Adipose tissue (tissue), 3 donors: ENCODE results near the gene TMEM185A. TPM values are rescaled to one million over a fixed set of nuclear protein-coding genes. Genes with fewer than 3 reads are reported as not detected.
"Not testable (repeated sequence)": the region's sequence is repeated elsewhere in the genome, so short reads cannot be mapped to it uniquely, and the experiment has no call there.

Source experiments
- H3K27ac ChIP-seq: one replicate; pipeline ENCODE4 v1.5.1; 2013; ENCODE audit warnings: low read depth, low read length
- WGBS, 3 donors: extraction: QIAGEN DNeasy Blood & Tissue Kit; methylation state at CpG; one replicate each; pipeline ENCODE4 v1.1.7; 2013; 5-methylcytosine and 5-hydroxymethylcytosine counted together
- polyA plus RNA-seq, 3 donors: library from polyadenylated mRNA; stranded (reverse); fragments of 200-250 nt; gene quantifications; one replicate each; pipeline ENCODE4 v1.2.3, GENCODE V29; 2013
- donor health status: healthy with polysubstance abuse.
- donor health status: Bipolar disorder and iron deficiency.
- donor health status: healthy.

Gene TMEM185A
- polyA plus RNA-seq, 3 donors = 6.5 to 13.2 (median 11.7) TPM

- WGBS, 3 donors = 54 to 68% methylated on average over 2 of the region's 2 CpGs; no CpG with 5 or more reads in 1 of the 3 donors
- no peak overlapping the region for H3K27ac ChIP-seq
These were observed 61.8 kb downstream of the TMEM185A start for GRCh38 chrX:149569770-149570169.

- no peak overlapping the region for H3K27ac ChIP-seq
- WGBS, 3 donors = 67 to 86% methylated on average over 5 of the region's 5 CpGs; no CpG with 5 or more reads in 1 of the 3 donors
These were observed 62.8 kb downstream of the TMEM185A start for GRCh38 chrX:149568701-149569296.

DNA sequence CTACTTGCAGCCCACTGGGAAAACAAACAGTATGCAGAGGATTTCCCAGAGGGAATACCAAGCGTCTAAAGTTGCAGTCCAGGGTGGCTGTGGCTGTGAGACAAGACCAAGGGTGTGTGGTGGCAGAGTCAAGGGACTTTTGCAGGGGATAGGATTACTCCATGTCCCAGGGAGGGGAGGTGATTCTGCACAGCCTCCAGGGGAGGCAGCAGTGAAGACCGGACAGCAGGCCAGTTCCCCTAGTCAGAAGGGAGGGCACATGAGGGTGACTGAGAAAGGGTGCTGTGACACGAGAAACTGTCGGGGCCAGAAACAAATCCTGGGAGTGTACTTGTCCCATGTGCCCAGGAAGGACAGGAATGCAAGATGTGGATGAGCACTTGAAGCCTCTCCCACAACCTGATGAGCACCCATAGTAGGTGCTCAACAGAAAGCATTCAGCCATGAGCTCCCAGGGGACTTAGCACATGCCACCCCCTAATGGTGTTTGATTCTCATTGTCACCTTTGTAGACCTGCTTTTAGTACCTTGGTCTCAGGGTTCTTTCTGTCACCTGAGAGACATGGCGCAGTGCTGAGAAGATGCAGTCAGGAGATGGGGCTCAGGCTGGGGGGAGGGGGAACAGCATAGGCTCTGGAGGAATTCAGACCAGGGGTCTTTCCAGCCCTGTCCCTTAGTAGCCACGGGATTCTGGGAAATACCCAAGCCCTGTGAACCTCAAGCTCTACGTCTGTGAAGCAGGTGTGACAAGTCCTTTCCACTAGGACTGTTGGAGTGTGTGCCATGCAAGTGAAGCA lies 63.8 kb downstream of the TMEM185A start:
- 82 to 90% methylated on average over 7 of the region's 7 CpGs; no CpG with 5 or more reads in 1 of the 3 donors for WGBS, 3 donors
- no peak overlapping the region for H3K27ac ChIP-seq

DNA sequence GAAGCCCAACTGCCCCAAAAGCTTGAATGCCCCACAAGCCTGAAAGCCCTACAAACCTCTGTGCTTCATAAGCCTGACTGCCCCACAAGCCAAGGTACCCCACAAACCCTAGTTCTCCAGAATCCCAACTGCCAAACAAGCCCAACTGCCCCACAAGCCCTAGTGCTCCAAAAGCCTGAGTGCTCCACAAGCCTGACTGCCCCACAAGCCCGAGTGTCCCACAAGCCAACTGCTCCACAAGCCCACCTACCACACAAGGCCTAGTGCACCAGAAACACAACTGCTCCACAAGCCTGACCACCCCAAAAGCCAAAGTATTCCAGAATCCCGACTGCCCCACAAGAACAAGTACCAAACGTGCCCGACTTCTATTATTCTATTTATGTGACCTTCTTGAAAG lies 68.2 kb downstream of the TMEM185A start:
- no peak overlapping the region for H3K27ac ChIP-seq
- WGBS, 3 donors = 81 to 91% methylated on average over 4 of the region's 4 CpGs; no CpG with 5 or more reads in 1 of the 3 donors

GRCh38 chrX:149555251-149555650 lies 76.3 kb downstream of the TMEM185A start:
- no CpG with 5 or more reads among the region's 4 CpGs for WGBS, 3 donors
- not testable (repeated sequence) for H3K27ac ChIP-seq

- 95% methylated on average over 2 of the region's 6 CpGs; no CpG with 5 or more reads in 2 of the 3 donors for WGBS, 3 donors
- H3K27ac ChIP-seq = not testable (repeated sequence)
These were observed 79.7 kb downstream of the TMEM185A start for GRCh38 chrX:149551939-149552248.

- no CpG with 5 or more reads among the region's 4 CpGs for WGBS, 3 donors
- H3K27ac ChIP-seq = not testable (repeated sequence)
These were observed 80.2 kb downstream of the TMEM185A start for GRCh38 chrX:149551245-149551938.

DNA sequence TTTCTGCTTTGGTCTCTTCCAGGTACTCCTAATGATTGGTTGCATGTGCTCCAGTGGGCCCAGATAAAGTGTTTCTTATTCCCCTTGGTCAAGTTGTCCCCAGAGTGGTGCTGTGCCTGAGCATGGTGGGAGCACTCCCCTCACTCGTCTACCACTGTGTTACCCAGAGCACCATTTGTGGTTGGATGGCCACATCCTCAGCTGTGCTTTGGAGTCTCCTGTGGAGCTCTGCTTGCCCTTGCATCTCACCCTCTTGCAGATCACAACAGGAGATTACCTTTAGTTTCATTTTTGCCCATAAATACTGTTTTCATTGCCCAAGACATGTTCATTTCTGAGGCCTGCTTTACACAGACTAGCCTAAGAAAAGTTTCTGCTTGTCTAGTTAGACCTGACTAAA lies 81.1 kb downstream of the TMEM185A start:
- H3K27ac ChIP-seq = not testable (repeated sequence)
- 100% methylated on average over 1 of the region's 1 CpG; no CpG with 5 or more reads in 1 of the 3 donors for WGBS, 3 donors

DNA sequence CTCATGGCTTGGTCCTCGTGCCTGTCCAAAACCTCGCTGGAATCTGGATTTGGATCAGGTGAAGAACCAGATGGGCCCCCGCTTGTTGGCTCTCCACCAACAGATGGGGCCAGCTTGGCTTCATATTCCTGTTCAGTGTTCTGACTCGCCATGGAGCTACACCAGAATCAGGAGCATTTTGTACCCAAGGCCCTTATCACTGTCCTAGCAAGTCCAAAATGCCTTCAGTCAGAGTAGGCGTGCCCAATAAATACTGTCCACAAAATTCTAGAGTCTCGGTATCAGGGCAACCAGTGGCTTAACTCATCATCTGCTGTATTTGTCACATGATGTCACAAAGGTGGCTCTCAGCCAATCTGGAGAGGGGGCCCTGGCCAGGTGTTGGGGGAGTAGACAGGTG lies 81.9 kb downstream of the TMEM185A start, which contains the start of gene HSFX3:
Gene HSFX3 (minus strand): TSS at position 224 of the 400 bp plus-strand sequence. CDS start 72 bp downstream, at position 152.
- 80% methylated on average over 1 of the region's 6 CpGs; no CpG with 5 or more reads in 2 of the 3 donors for WGBS, 3 donors
- not testable (repeated sequence) for H3K27ac ChIP-seq

DNA sequence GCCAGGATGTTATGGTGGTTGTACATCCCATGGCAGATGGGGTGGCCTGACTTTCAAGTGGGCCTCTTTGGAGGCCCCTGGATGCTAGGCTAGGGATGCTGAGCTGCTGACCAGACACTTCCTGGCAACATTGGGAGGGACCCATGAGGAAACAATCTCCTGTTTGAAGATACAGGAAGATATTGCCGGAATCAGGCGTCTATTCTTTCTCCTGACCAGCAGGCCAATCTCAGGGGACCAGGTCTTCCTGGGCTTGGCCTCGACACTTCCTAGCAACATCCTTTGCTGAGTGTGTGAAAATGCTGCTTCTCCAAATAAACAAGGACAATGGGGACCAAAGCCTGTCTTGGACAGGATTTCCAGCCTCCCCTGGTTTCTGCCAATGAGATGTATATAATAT lies 83.8 kb downstream of the TMEM185A start:
- H3K27ac ChIP-seq = not testable (repeated sequence)
- WGBS, 3 donors = 86% methylated on average over 1 of the region's 3 CpGs; no CpG with 5 or more reads in 2 of the 3 donors

DNA sequence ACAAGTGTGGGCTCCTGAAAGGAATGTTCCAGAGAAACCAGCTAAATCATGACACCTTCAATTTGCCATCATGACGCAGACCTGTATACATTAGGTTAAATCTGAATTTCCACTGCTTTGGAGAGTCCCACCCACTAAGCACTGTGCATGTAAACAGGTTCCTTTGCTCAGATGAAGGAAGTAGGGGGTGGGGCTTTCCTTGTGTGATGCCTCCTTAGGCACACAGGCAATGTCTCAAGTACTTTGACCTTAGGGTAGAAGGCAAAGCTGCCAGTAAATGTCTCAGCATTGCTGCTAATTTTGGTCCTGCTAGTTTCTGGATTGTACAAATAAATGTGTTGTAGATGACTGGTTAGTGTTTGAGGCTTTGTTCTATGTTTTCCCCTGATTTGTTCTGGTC lies 84.6 kb downstream of the TMEM185A start:
- WGBS, 3 donors = 84 to 100% (median 94%) methylated on average over 1 of the region's 1 CpG
- H3K27ac ChIP-seq = not testable (repeated sequence)

Other genes with a start within 250 kb of the TMEM185A start
- gene IDS, start 126.5 kb downstream of the TMEM185A start, polyA plus RNA-seq = 10 to 100 TPM; 19.1 to 42.4 (median 35.7) TPM
- gene EOLA1, start 90.8 kb downstream of the TMEM185A start, polyA plus RNA-seq = 10 to 100 TPM; 14.2 to 18.2 (median 15.0) TPM
- not detected for gene HSFX3, start 81.9 kb downstream of the TMEM185A start, polyA plus RNA-seq
- gene MAGEA9B, start 44.3 kb downstream of the TMEM185A start, polyA plus RNA-seq = not detected
- gene HSFX2, start 36.5 kb downstream of the TMEM185A start, polyA plus RNA-seq = under 1 TPM; 0.18 to 0.56 (median 0.37) TPM
- not detected for gene MAGEA11, start 80.3 kb upstream of the TMEM185A start, polyA plus RNA-seq
- gene HSFX1, start 142.3 kb upstream of the TMEM185A start, polyA plus RNA-seq = under 1 TPM in 2 of 3 donors, not detected in 1; 0.29 to 0.31 TPM
- gene MAGEA9, start 150.1 kb upstream of the TMEM185A start, polyA plus RNA-seq = not detected
- gene MAGEA8, start 249.4 kb upstream of the TMEM185A start, polyA plus RNA-seq = not detected